GM18870 (cell line): ENCODE data around the gene SLC9A9.
A peak's percentile ranks its signal among the peaks of the same experiment; 100 is the strongest.

Experiments used
- ATAC-seq: cut with Tn5 transposase; IDR thresholded peaks from one replicate; pipeline ENCODE4 v1.9.1; 2021; ENCODE audit warnings: moderate library complexity; ENCODE audit not compliant: unreplicated experiment

The SLC9A9 gene

GRCh38 chr3:143567823-143568222 is 280.4 kb downstream of the SLC9A9 start:
- ATAC-seq: no peak

GRCh38 chr3:143565951-143566350 is 282.3 kb downstream of the SLC9A9 start:
- ATAC-seq: no peak

GRCh38 chr3:143563786-143564185 is 284.5 kb downstream of the SLC9A9 start:
- no peak for ATAC-seq

- ATAC-seq: no peak
These were observed 285.5 kb downstream of the SLC9A9 start for GRCh38 chr3:143562789-143563188.

- no peak for ATAC-seq
These were observed 289.0 kb downstream of the SLC9A9 start for GRCh38 chr3:143559296-143559695.

- no peak for ATAC-seq
These were observed 295.4 kb downstream of the SLC9A9 start for GRCh38 chr3:143552851-143553250.

- no peak for ATAC-seq
These were observed 296.5 kb downstream of the SLC9A9 start for GRCh38 chr3:143551761-143552160.

- no peak for ATAC-seq
These were observed 299.3 kb downstream of the SLC9A9 start for GRCh38 chr3:143548861-143549497.

- ATAC-seq: no peak
These were observed 299.9 kb downstream of the SLC9A9 start for GRCh38 chr3:143548393-143548792.

GRCh38 chr3:143538577-143538981 is 309.7 kb downstream of the SLC9A9 start:
- ATAC-seq: no peak

- ATAC-seq: no peak
These were observed 310.2 kb downstream of the SLC9A9 start for GRCh38 chr3:143538061-143538460.

GRCh38 chr3:143536817-143537535 is 311.3 kb downstream of the SLC9A9 start:
- ATAC-seq: no peak

GRCh38 chr3:143535994-143536784 is 312.1 kb downstream of the SLC9A9 start:
- ATAC-seq: peak; percentile 97

GRCh38 chr3:143533391-143533790 is 314.9 kb downstream of the SLC9A9 start:
- ATAC-seq: no peak

- no peak for ATAC-seq
These were observed 316.2 kb downstream of the SLC9A9 start for GRCh38 chr3:143532091-143532490.

- no peak for ATAC-seq
These were observed 317.2 kb downstream of the SLC9A9 start for GRCh38 chr3:143531101-143531500.

GRCh38 chr3:143529798-143530197 is 318.5 kb downstream of the SLC9A9 start:
- ATAC-seq: no peak

- ATAC-seq: peak; percentile 84
These were observed 319.2 kb downstream of the SLC9A9 start for GRCh38 chr3:143529018-143529478.

GRCh38 chr3:143526011-143526545 is 322.2 kb downstream of the SLC9A9 start:
- ATAC-seq: no peak

- no peak for ATAC-seq
These were observed 322.9 kb downstream of the SLC9A9 start for GRCh38 chr3:143525408-143525807.

GRCh38 chr3:143521803-143522202 is 326.5 kb downstream of the SLC9A9 start:
- no peak for ATAC-seq
